Fibroblast of skin of left biceps (primary cell): ENCODE results near the gene CFTR.
"Not testable (repeated sequence)": the region's sequence is repeated elsewhere in the genome, so short reads cannot be mapped to it uniquely, and the experiment has no call there.

Source experiments
- DNase-seq, 2 experiments: peaks; one replicate each; pipeline ENCODE4 v3.0.0-alpha.2; 2013; ENCODE audit warnings: low read depth in 2 of 2

CFTR gene

GRCh38 chr7:117495308-117495707, 15.5 kb downstream of the CFTR start:
- DNase-seq, result no peak

DNA sequence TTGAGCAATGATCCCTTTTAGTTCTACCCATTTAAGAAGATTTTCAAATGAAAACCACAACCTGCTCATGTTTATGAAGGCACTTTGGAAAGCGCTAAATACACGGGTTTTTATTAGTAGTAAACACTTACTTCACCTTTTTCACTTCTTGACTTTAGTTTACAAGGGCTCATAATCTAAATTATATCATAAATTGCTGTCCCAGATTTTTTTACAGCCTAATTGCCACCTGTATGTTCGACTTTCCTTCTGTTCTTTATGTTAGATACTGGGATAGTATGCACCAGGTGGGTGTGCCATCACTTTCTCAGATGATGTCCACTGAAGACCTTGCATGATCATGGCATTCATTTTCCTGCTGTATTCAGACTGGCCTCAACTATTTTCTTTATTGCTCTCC, 22.5 kb downstream of the CFTR start:
- no peak for DNase-seq

DNA sequence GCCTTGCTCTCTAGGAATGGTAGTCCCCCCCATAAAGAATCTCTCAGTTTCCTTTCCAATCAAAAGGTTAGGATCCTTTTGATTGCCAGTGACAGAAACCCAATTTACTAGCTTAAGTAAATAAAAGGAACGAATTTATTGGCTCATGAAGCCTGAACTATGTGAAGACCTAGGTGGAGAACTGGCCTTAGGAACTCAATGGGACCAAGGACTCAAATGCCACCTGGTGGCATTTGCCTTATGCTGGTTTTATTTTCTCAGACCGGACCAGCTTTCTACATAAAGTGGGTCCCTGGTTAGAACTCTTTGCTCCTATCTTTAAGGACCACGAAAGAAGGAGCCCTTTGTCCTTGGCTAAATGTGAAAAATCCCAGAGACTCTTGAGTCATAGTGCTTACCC, 25.4 kb downstream of the CFTR start:
- DNase-seq, result no peak

DNA sequence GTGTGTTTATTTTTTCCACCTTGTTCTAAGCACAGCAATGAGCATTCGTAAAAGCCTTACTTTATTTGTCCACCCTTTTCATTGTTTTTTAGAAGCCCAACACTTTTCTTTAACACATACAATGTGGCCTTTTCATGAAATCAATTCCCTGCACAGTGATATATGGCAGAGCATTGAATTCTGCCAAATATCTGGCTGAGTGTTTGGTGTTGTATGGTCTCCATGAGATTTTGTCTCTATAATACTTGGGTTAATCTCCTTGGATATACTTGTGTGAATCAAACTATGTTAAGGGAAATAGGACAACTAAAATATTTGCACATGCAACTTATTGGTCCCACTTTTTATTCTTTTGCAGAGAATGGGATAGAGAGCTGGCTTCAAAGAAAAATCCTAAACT, 28.9 kb downstream of the CFTR start:
- no peak for DNase-seq

- DNase-seq, result not testable (repeated sequence)
Observed at GRCh38 chr7:117517194-117517593, 37.4 kb downstream of the CFTR start.

- no peak for DNase-seq
Observed at GRCh38 chr7:117530390-117530789, 50.6 kb downstream of the CFTR start.

DNA sequence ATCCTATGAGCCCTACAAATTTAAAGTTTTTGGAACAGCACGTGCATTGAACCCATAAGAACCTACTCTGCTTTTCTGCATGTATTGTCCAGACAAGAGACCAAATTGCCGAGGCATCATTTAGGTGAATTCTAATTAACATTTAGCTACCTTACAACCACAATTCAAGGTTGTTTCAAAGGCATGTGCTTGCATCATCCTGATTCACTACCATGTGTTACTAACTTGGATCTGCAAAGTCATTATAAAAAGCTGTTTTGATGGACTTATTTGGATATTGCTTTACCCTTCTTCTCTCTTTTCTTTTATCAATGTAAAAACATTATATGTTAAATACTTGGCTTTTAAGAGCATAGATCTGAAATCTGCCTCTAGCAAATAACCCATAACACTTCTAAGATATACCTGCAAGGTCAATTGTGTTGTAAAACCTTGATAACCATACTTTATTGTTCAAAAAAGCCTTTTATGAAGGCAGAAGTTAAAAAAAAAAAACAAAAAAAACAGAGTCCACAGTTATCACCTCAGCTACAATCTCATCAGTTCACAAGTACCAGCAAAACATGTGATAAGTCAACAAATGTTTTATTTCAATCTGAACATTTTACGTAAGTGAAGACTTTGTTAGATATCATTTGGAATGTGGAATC, 51.9 kb downstream of the CFTR start:
- no peak for DNase-seq

- DNase-seq, result no peak
Observed at GRCh38 chr7:117538053-117538452, 58.2 kb downstream of the CFTR start.

GRCh38 chr7:117544061-117544460, 64.2 kb downstream of the CFTR start:
- no peak for DNase-seq

GRCh38 chr7:117548035-117548434, 68.2 kb downstream of the CFTR start:
- DNase-seq, result no peak

DNA sequence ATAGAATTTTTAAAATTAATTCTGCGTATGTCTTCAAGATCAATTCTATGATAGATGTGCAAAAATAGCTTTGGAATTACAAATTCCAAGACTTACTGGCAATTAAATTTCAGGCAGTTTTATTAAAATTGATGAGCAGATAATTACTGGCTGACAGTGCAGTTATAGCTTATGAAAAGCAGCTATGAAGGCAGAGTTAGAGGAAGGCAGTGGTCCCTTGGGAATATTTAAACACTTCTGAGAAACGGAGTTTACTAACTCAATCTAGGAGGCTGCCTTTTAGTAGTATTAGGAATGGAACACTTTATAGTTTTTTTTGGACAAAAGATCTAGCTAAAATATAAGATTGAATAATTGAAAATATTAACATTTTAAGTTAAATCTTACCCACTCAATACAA, 70.8 kb downstream of the CFTR start:
- no peak for DNase-seq

- no peak for DNase-seq
Observed at GRCh38 chr7:117552660-117553059, 72.8 kb downstream of the CFTR start.

DNA sequence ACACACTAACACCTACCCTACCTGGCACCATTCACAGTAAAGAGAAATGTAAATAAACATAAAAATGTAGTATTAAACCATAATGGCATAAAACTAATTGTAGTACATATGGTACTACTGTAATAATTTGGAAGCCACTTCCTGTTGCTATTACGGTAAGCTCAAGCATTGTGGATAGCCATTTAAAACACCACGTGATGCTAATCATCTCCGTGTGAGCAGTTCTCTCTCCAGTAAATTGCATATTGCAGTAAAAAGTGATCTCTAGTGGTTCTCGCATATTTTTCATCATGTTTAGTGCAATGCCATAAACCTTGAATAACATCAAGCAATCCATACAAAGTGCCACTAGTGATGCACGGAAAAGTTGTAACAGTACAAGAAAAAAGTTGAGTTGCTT, 75.4 kb downstream of the CFTR start:
- DNase-seq, result no peak

- no peak for DNase-seq
Observed at GRCh38 chr7:117559391-117559790, 79.6 kb downstream of the CFTR start.

GRCh38 chr7:117560030-117560429, 80.2 kb downstream of the CFTR start:
- DNase-seq, result no peak

DNA sequence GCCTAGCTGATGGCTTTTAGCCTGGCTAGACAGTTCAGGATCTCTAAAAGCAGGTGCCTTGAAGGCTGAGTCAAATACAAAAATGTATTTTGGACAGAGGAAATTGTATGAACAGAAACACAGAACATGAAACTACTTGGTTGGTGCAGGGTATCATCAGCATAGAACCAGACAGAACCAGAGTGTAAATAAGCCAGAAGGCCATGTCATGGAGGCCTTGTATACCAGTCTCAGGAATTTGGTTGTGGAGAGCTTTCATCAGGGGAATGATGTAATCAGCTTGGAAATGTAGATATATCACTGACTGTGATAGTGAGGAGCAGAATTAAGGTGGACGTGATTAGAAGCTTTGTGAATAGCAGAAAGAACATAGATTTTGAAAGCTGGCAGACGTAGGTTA, 82.9 kb downstream of the CFTR start:
- no peak for DNase-seq

GRCh38 chr7:117564080-117564479, 84.3 kb downstream of the CFTR start:
- no peak for DNase-seq

- no peak for DNase-seq
Observed at GRCh38 chr7:117564627-117565026, 84.8 kb downstream of the CFTR start.

GRCh38 chr7:117565226-117565625, 85.4 kb downstream of the CFTR start:
- DNase-seq, result no peak

- DNase-seq, result no peak
Observed at GRCh38 chr7:117567781-117568180, 88.0 kb downstream of the CFTR start.

- DNase-seq, result no peak
Observed at GRCh38 chr7:117572856-117573620, 93.2 kb downstream of the CFTR start.

DNA sequence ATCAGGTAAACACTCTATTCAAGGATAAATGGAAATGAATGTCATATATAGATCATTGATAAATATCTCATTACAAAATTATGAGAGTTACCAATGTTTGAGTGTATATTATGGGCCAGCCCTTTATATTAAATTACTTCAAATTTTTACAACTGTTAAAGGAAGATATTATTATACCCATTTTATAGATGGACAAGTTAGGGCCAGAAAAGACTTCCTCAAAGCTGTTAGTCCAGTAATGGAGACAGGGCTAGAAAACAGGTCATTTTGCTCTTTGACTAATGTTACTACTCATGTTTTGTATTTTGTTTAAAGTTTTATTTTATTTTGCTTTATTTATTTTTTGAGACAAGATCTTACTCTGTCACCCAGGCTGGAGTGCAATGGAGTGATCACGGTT, 101.6 kb downstream of the CFTR start:
- DNase-seq, result no peak

- DNase-seq, result peak; percentile 88 to 90
Observed at GRCh38 chr7:117582219-117582704, 102.4 kb downstream of the CFTR start.
